Endothelial cell of umbilical vein (primary cell): Measurements from ENCODE around the gene TMIGD2. TPM values are rescaled to one million over a fixed set of nuclear protein-coding genes. Genes with fewer than 3 reads are reported as not detected.

Experiments used
- BruUV-seq: library from RNA; stranded (reverse); fragments of 400-500 nt; replicated peaks from 2 replicates; lab custom pipeline; 2021; lab: Mats Ljungman, UMichigan
- CTCF ChIA-PET: fragments of 300-600, 350-600 bp; sonication (Branson Sonifier 250); formaldehyde crosslinking; loops from one replicate; lab custom pipeline; 2021; ENCODE audit warnings: antibody characterized with exemption, inconsistent platforms; lab: Charles Lee
- POLR2A ChIA-PET: fragments of 300-600, 350-600 bp; sonication (Branson Sonifier 250); formaldehyde crosslinking; loops from one replicate; lab custom pipeline; 2021; ENCODE audit warnings: antibody characterized with exemption, inconsistent platforms; lab: Charles Lee
- DNase-seq: peaks from one replicate; pipeline ENCODE4 v3.0.0-alpha.2; 2011; ENCODE audit warnings: low read depth, low spot score
- FAIRE-seq: peaks from 2 replicates; lab custom pipeline; 2011; peaks lifted over from hg19 to GRCh38; lab: Jason Lieb, UNC
- H2AFZ ChIP-seq: 2 replicates; pipeline ENCODE4 v1.6.0; 2012; ENCODE audit warnings: low read depth, low read length, control low read depth, inconsistent platforms
- H3K27ac ChIP-seq: 2 replicates; pipeline ENCODE4 v1.5.1; 2011; ENCODE audit warnings: low read depth, mild to moderate bottlenecking, control low read depth, low read length, moderate library complexity; ENCODE audit not compliant: insufficient read depth
- H3K27me3 ChIP-seq, 2 experiments: 2 replicates each; pipeline versions ENCODE4 v1.6.0 to v1.6.1; 2011; ENCODE audit warnings: low read length in 2 of 2, mixed read lengths in 1 of 2; ENCODE audit not compliant: control insufficient read depth in 2 of 2, insufficient read depth in 2 of 2
- H3K36me3 ChIP-seq, 2 experiments: 2 replicates in 1 of 2; 3 replicates in 1 of 2; pipeline ENCODE4 v1.5.1; 2011; ENCODE audit warnings: low read length in 2 of 2, mild to moderate bottlenecking in 1 of 2, moderate library complexity in 1 of 2; ENCODE audit not compliant: control insufficient read depth in 2 of 2, insufficient read depth in 2 of 2; ENCODE audit errors: extremely low read depth in 1 of 2
- H3K4me1 ChIP-seq: 3 replicates; pipeline ENCODE4 v1.5.1; 2011; ENCODE audit warnings: mild to moderate bottlenecking, low read length; ENCODE audit not compliant: control insufficient read depth, insufficient read depth; ENCODE audit errors: extremely low read depth
- H3K4me2 ChIP-seq: 2 replicates; pipeline ENCODE4 v1.6.1; 2011; ENCODE audit warnings: low read length, control low read depth, mixed read lengths; ENCODE audit not compliant: insufficient read depth
- H3K4me3 ChIP-seq, 3 experiments: fragments of 200-600 bp in 1 of 3; sonication (generic), shearing (Covaris generic) in 1 of 3; replicated peaks in 1 of 3; 2 replicates each; pipeline ENCODE4 v1.5.1; 2011 to 2016; ENCODE audit warnings: control low read depth in 3 of 3, low read length in 3 of 3, mild to moderate bottlenecking in 2 of 3, inconsistent platforms in 1 of 3, low read depth in 1 of 3, moderate library complexity in 1 of 3; ENCODE audit not compliant: insufficient read depth in 1 of 3
- H3K79me2 ChIP-seq: 2 replicates; pipeline ENCODE4 v1.6.0; 2012; ENCODE audit warnings: low read length, inconsistent platforms; ENCODE audit not compliant: control insufficient read depth, insufficient read depth
- H3K9ac ChIP-seq: replicated peaks from 2 replicates; pipeline ENCODE3; 2011; ENCODE audit warnings: low read length, control low read depth; ENCODE audit not compliant: insufficient read depth; ENCODE audit errors: extremely low read depth
- H3K9me1 ChIP-seq: replicated peaks from 3 replicates; pipeline ENCODE4 v1.6.0; 2011; ENCODE audit warnings: mild to moderate bottlenecking, low read length; ENCODE audit not compliant: control insufficient read depth, insufficient read depth; ENCODE audit errors: extremely low read depth
- H3K9me3 ChIP-seq: replicated peaks from 2 replicates; pipeline ENCODE4 v1.5.1; 2012; ENCODE audit warnings: low read length, inconsistent platforms; ENCODE audit not compliant: control insufficient read depth, insufficient read depth
- H4K20me1 ChIP-seq: replicated peaks from 2 replicates; pipeline ENCODE3; 2011; ENCODE audit warnings: mild to moderate bottlenecking, low read length; ENCODE audit not compliant: control insufficient read depth, insufficient read depth; ENCODE audit errors: extremely low read depth
- CTCF ChIP-seq, 2 donors: IDR thresholded peaks; 1 replicate in 1 of 2; 2 replicates in 1 of 2; pipeline ENCODE4 v1.5.1; 2011; ENCODE audit warnings: low read length in 2 of 2, mild to moderate bottlenecking in 2 of 2, moderate library complexity in 2 of 2, control low read depth in 1 of 2, inconsistent platforms in 1 of 2, low read depth in 1 of 2; ENCODE audit not compliant: insufficient read depth in 1 of 2; ENCODE audit errors: extremely low read depth in 1 of 2
- FOS ChIP-seq: IDR thresholded peaks from 2 replicates; pipeline ENCODE4 v1.6.1; 2011; ENCODE audit warnings: mild to moderate bottlenecking, low read length, moderate library complexity, borderline replicate concordance; ENCODE audit not compliant: insufficient read depth
- JUN ChIP-seq: IDR thresholded peaks from 2 replicates; pipeline ENCODE4 v1.6.1; 2011; ENCODE audit warnings: borderline replicate concordance, low read depth; ENCODE audit not compliant: insufficient read length, insufficient read depth
- dilution Hi-C: fragments of 300-500 bp; cut with MboI; formaldehyde crosslinking; loops from one replicate; pipeline ENCODE4 v1.15.0; 2019; ENCODE audit warnings: low sequenced_read_pairs; ENCODE audit not compliant: extremely low pct_ligation_motif_present
- intact Hi-C: fragments of 100-400 bp; cut with micrococcal nuclease; formaldehyde crosslinking; loops from one replicate; pipeline ENCODE4 v1.10.0; 2022
- polyA plus RNA-seq, 4 experiments: library from polyadenylated mRNA; depleted of rRNA in 3 of 4; stranded (reverse) in 3 of 4; unstranded in 1 of 4; fragments of >200 nt; gene quantifications; 2 replicates each; pipeline versions ENCODE4 v1.2.1 to v1.2.3, GENCODE V29; 2011 to 2012; ENCODE audit warnings: missing spikeins in 1 of 4
- total RNA-seq: library from RNA; stranded (reverse); gene quantifications from 2 replicates; pipeline ENCODE4 v1.2.3, GENCODE V29; 2021
- TF ChIP-seq, protein P1 (sequence below): IDR thresholded peaks from 2 replicates; pipeline ENCODE4 v1.6.1; 2011; ENCODE audit not compliant: insufficient read depth, insufficient read length

TMIGD2 gene
- total and polyA plus RNA-seq, 2 donors (not counting 3 experiments of a cell fraction or from before 2014, with no cell fraction given): not detected

DNA sequence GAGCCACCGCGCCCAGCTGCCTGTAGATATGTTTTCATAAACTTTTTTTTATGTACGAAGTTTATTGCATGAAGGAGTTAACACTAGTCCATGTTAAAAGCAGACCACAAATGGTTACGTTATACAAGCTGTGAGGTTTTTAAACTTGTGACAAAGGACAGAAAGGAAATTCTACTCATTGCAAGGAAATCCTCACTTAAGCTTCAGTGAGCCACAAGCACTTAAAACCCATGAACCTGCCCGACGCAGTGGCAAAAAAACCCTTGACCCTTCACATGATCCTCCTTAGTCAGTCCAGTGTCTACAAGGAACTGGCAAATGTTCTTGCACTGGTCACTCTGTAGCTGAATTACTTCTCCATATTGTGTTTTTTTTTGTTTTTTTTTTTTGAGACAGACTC lies 45.3 kb upstream of the TMIGD2 start:
- H3K4me1 ChIP-seq: peaks cover 7% of the 10 kb centered on the region
- no peak overlapping the region for H3K9ac ChIP-seq
- no peaks in the 10 kb centered on the region for H3K9me3 ChIP-seq
- POLR2A ChIA-PET: interaction anchor here (0.7 kb wide), 1 partner anchor 27 kb away, joined by 3 read pairs; no protein-coding TSS in a partner anchor
- no peak for DNase-seq
- peaks cover 2 to 4% of the 10 kb centered on the region in 2 experiments for H3K36me3 ChIP-seq
- H2AFZ ChIP-seq: no peak overlapping the region
- FAIRE-seq: no peak
- no peaks in the 10 kb centered on the region for H3K9me1 ChIP-seq
- TF ChIP-seq FOS: no peak
- TF ChIP-seq, protein P1, sequence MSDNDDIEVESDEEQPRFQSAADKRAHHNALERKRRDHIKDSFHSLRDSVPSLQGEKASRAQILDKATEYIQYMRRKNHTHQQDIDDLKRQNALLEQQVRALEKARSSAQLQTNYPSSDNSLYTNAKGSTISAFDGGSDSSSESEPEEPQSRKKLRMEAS: no peak
- TF ChIP-seq CTCF (IDR thresholded peaks at IDR 0.05; ENCODE audit: extremely low read depth in 1 of 2, insufficient read depth in 1 of 2, low read depth in 1 of 2, low read length in 2 of 2): no peak
- H3K79me2 ChIP-seq: no peaks in the 10 kb centered on the region
- H3K4me3 ChIP-seq: no peak overlapping the region
- H3K27me3 ChIP-seq: no peaks in the 10 kb centered on the region
- no TSS peak for BruUV-seq
- CTCF ChIA-PET: interaction anchor here (2.5 kb wide), 1 partner anchor 80 kb away, joined by 8 read pairs; no protein-coding TSS in a partner anchor
- H3K27ac ChIP-seq: no peak overlapping the region
- dilution Hi-C loops: no loop called here
- no peak overlapping the region for H3K4me2 ChIP-seq
- intact Hi-C loops: no loop called here
- no peaks in the 10 kb centered on the region for H4K20me1 ChIP-seq

- peaks cover 12% of the 10 kb centered on the region for H3K4me1 ChIP-seq
- dilution Hi-C loops: no loop called here
- H2AFZ ChIP-seq: no peak overlapping the region
- no peak overlapping the region for H3K27ac ChIP-seq
- intact Hi-C loops: no loop called here
- ChIA-PET CTCF (interaction anchor here (0.6 to 0.7 kb wide), 2 partner anchors 24 to 154 kb away, joined by 3 read pairs; no protein-coding TSS in a partner anchor), POLR2A (no interaction called here)
- no peak overlapping the region for H3K4me2 ChIP-seq
- FAIRE-seq (no peak), DNase-seq (no peak)
- TF ChIP-seq JUN: no peak
- H3K9ac ChIP-seq: no peak overlapping the region
- H3K79me2 ChIP-seq: no peaks in the 10 kb centered on the region
- no peak overlapping the region for H3K4me3 ChIP-seq
- no peaks in the 10 kb centered on the region for H3K27me3 ChIP-seq
- no peaks in the 10 kb centered on the region for H4K20me1 ChIP-seq
- no peaks in the 10 kb centered on the region for H3K9me3 ChIP-seq
- H3K9me1 ChIP-seq: no peaks in the 10 kb centered on the region
- no TSS peak for BruUV-seq
- peaks cover 2 to 4% of the 10 kb centered on the region in 2 experiments for H3K36me3 ChIP-seq
Observed at GRCh38 chr19:4346020-4346383, 43.8 kb upstream of the TMIGD2 start.
